GM18909 (cell line): ENCODE measurements around the gene MDC1.

Source experiments
- ATAC-seq: cut with Tn5 transposase; IDR thresholded peaks from one replicate; pipeline ENCODE4 v1.9.1; 2021; ENCODE audit warnings: mild to moderate bottlenecking; ENCODE audit not compliant: unreplicated experiment, poor library complexity

The MDC1 gene

GRCh38 chr6:30654798-30655742 lies 62.0 kb downstream of the MDC1 start:
- no peak for ATAC-seq

DNA sequence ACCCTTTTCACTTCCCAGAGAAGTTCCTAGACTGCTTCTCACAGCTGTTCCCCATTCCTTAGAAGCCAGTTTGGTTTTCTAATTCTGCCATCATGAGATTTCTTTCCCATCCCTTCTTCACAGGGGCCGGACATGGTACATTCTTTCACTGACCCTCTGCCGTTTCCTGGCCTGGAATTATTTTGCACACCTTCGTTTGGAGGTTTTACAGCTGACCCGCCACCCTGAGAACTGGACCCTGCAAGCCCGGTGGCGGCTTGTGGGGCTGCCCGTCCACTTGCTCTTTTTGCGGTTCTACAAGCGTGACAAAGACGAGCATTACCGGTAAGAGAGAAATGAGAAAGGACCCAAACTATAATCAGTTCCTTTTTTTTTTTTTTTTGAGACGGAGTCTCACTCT lies 65.9 kb downstream of the MDC1 start:
- no peak for ATAC-seq
